GM12892 (cell line): ENCODE measurements around the gene SEC61B.

Experiments used
- POLR2A ChIP-seq: IDR thresholded peaks from 2 replicates; pipeline ENCODE4 v1.6.1; 2011; ENCODE audit warnings: low read depth, low read length, control low read depth
- POLR2AphosphoS5 ChIP-seq: IDR thresholded peaks from 2 replicates; pipeline ENCODE4 v1.6.1; 2011; ENCODE audit warnings: low read depth, low read length, control low read depth
- TAF1 ChIP-seq: IDR thresholded peaks from 2 replicates; pipeline ENCODE4 v1.6.1; 2011; ENCODE audit warnings: low read depth, mild to moderate bottlenecking, control low read depth, low read length, borderline replicate concordance

DNA sequence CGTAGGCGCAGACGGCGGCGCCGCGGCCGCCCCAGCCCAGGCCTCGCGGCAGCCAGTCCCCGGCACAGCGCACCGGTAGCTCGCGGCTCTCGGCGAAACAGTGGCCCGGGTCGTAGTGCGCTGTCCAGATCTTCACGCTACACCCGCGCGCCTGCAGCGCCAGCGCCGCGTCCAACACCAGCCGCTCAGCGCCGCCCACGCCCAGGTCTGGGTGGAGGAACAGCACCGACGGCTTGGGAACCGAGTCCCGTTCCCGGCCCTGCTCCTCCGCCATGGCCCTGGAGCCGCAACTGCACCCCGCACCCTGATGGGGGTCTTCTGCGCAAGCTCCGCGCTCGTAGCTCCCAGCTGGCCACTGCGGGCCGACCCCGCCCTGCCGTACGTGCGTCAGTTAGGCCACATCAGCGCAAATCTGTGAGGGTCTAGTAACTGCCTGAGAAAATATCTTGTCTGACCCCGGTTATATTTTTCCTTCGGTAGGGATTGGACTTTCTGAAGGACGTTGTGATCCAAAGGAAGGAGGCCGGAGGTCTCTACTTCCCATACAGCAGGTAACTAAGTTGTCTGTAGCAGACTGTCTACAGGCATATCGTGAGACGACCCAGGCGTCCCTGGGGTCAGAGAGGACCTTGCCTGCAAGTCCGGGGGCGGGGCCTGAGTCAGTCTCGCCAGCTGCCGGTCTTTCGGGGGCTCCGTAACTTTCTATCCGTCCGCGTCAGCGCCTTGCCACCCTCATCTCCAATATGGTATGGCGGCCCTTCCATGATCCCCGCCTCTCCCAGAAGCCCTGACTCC lies at the start of gene SEC61B, which contains the start of gene ALG2:
- TF ChIP-seq POLR2A (peak; percentile 97), POLR2AphosphoS5 (peak; percentile 93), TAF1 (peak; percentile 87)
